Measurements from ENCODE around the gene OGDH.

DNA sequence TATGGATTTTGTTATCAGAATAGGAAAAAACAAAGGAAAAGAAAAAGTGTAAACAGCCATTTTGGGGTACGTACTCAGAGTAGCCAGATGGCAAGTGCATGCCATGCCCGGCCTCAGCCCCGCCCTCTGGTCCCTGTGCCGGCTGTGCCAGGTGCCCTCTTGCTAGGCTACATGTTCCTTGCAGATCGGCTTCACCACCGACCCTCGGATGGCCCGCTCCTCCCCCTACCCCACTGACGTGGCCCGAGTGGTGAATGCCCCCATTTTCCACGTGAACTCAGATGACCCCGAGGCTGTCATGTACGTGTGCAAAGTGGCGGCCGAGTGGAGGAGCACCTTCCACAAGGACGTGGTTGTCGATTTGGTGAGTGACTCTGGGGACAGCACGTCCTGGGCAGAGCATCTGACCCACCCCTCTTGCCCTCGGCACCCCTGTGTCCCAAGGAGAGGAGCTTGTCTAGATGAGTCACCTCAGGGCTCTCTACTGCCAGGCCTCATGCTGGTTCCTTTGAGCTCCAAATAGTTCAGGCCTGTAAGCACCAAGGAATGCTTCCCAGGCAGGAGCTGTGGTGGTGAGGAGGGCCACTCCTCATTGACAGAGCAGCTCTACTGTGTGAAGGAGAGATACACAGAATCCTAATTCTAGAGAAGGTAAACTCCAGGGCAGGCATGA, 87.3 kb downstream of the OGDH start:
- TF ChIP-seq, protein P1, sequence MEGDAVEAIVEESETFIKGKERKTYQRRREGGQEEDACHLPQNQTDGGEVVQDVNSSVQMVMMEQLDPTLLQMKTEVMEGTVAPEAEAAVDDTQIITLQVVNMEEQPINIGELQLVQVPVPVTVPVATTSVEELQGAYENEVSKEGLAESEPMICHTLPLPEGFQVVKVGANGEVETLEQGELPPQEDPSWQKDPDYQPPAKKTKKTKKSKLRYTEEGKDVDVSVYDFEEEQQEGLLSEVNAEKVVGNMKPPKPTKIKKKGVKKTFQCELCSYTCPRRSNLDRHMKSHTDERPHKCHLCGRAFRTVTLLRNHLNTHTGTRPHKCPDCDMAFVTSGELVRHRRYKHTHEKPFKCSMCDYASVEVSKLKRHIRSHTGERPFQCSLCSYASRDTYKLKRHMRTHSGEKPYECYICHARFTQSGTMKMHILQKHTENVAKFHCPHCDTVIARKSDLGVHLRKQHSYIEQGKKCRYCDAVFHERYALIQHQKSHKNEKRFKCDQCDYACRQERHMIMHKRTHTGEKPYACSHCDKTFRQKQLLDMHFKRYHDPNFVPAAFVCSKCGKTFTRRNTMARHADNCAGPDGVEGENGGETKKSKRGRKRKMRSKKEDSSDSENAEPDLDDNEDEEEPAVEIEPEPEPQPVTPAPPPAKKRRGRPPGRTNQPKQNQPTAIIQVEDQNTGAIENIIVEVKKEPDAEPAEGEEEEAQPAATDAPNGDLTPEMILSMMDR (IDR thresholded peaks at IDR 0.05) = no peak
- no peak for TF ChIP-seq POLR2A (IDR thresholded peaks at IDR 0.05)
